Measurements from ENCODE around the gene SLC26A11. TPM values are rescaled to one million over a fixed set of nuclear protein-coding genes. Genes with fewer than 3 reads are reported as not detected.

The SLC26A11 gene
- total RNA-seq, 1 donor from 2014 or later, result 50.1 TPM

GRCh38 chr17:80202197-80202596 lies 18.0 kb upstream of the SLC26A11 start:
- TF ChIP-seq, protein P1, sequence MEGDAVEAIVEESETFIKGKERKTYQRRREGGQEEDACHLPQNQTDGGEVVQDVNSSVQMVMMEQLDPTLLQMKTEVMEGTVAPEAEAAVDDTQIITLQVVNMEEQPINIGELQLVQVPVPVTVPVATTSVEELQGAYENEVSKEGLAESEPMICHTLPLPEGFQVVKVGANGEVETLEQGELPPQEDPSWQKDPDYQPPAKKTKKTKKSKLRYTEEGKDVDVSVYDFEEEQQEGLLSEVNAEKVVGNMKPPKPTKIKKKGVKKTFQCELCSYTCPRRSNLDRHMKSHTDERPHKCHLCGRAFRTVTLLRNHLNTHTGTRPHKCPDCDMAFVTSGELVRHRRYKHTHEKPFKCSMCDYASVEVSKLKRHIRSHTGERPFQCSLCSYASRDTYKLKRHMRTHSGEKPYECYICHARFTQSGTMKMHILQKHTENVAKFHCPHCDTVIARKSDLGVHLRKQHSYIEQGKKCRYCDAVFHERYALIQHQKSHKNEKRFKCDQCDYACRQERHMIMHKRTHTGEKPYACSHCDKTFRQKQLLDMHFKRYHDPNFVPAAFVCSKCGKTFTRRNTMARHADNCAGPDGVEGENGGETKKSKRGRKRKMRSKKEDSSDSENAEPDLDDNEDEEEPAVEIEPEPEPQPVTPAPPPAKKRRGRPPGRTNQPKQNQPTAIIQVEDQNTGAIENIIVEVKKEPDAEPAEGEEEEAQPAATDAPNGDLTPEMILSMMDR (IDR thresholded peaks at IDR 0.05; ENCODE audit: unreplicated experiment), result no peak
- no peak for DNase-seq (ENCODE audit: low spot score)
- Mint-ChIP-seq H3K9me3 (ENCODE audit: unreplicated experiment) (no peaks in the 10 kb centered on the region), H3K27me3 (ENCODE audit: unreplicated experiment) (peaks cover 8% of the 10 kb centered on the region), H3K36me3 (ENCODE audit: low read depth, unreplicated experiment) (peaks cover 7% of the 10 kb centered on the region), H3K4me3 (ENCODE audit: unreplicated experiment) (no peak overlapping the region), H3K4me1 (ENCODE audit: unreplicated experiment) (peaks cover 2% of the 10 kb centered on the region), H3K27ac (ENCODE audit: unreplicated experiment) (no peak overlapping the region)

GRCh38 chr17:80203471-80203963 lies 16.7 kb upstream of the SLC26A11 start:
- Mint-ChIP-seq H3K4me3 (ENCODE audit: unreplicated experiment) (no peak overlapping the region), H3K27ac (ENCODE audit: unreplicated experiment) (no peak overlapping the region), H3K9me3 (ENCODE audit: unreplicated experiment) (no peaks in the 10 kb centered on the region), H3K4me1 (ENCODE audit: unreplicated experiment) (no peaks in the 10 kb centered on the region), H3K36me3 (ENCODE audit: low read depth, unreplicated experiment) (peaks cover 2% of the 10 kb centered on the region), H3K27me3 (ENCODE audit: unreplicated experiment) (peaks cover 4% of the 10 kb centered on the region)
- no peak for DNase-seq (ENCODE audit: low spot score)
- TF ChIP-seq, protein P1 (IDR thresholded peaks at IDR 0.05; ENCODE audit: unreplicated experiment), result no peak

DNA sequence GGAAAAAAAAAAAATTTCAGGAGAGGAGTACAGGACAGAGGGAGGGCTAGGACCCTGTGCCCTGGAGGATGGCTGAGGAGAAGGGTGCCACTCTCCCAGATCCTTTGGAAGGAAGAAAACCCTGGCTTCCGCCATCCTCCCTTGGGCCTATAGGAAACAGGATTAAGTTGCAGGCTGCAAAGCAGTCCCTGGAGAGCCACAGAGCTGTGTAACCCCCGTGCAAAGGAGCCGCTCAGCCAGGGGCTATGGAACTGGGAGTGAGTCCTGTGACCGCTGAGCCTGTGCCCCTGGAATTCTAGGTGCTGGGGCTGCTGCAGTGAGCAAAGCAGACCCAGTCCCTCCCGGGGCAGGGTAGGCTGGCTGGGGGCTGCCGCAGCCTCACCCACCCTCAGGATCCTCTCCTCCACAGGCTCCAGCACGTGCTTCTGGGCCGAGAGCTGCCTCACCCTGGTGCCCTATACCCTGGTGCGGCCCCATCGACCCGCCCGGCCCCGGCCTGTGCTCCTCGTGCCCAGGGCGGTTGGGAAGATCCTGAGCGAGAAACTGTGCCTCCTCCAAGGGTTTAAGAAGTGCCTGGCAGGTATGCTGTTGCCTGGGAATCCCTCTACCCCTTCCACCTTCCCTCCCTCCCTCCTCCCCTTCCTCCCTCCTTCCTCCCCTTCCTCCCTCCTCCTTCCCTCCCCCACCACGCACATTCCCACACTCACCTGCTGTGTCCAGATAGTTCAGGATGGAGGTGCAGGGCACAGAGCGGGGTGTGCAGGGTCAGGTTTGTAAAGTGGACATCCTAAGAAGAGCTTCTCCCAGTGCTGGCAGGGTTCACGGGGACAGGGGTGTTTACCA lies 15.4 kb upstream of the SLC26A11 start:
- Mint-ChIP-seq H3K4me1 (ENCODE audit: unreplicated experiment) (no peaks in the 10 kb centered on the region), H3K9me3 (ENCODE audit: unreplicated experiment) (no peaks in the 10 kb centered on the region), H3K27ac (ENCODE audit: unreplicated experiment) (no peak overlapping the region), H3K27me3 (ENCODE audit: unreplicated experiment) (peaks cover 4% of the 10 kb centered on the region), H3K36me3 (ENCODE audit: low read depth, unreplicated experiment) (peaks cover 9% of the 10 kb centered on the region), H3K4me3 (ENCODE audit: unreplicated experiment) (no peak overlapping the region)
- no peak for DNase-seq (ENCODE audit: low spot score)
- TF ChIP-seq, protein P1 (IDR thresholded peaks at IDR 0.05; ENCODE audit: unreplicated experiment), result no peak

GRCh38 chr17:80205811-80206210 lies 14.4 kb upstream of the SLC26A11 start:
- no peak overlapping the region for H3K27ac Mint-ChIP-seq (ENCODE audit: unreplicated experiment)
- H3K4me1 Mint-ChIP-seq (ENCODE audit: unreplicated experiment), result no peaks in the 10 kb centered on the region
- no peaks in the 10 kb centered on the region for H3K9me3 Mint-ChIP-seq (ENCODE audit: unreplicated experiment)
- no peak for DNase-seq (ENCODE audit: low spot score)
- H3K36me3 Mint-ChIP-seq (ENCODE audit: low read depth, unreplicated experiment), result peaks cover 13% of the 10 kb centered on the region
- no peak overlapping the region for H3K4me3 Mint-ChIP-seq (ENCODE audit: unreplicated experiment)
- H3K27me3 Mint-ChIP-seq (ENCODE audit: unreplicated experiment), result peaks cover 7% of the 10 kb centered on the region
- TF ChIP-seq, protein P1 (IDR thresholded peaks at IDR 0.05; ENCODE audit: unreplicated experiment), result no peak

GRCh38 chr17:80208050-80208449 lies 12.2 kb upstream of the SLC26A11 start:
- peaks cover 4% of the 10 kb centered on the region for H3K27me3 Mint-ChIP-seq (ENCODE audit: unreplicated experiment)
- H3K9me3 Mint-ChIP-seq (ENCODE audit: unreplicated experiment), result no peaks in the 10 kb centered on the region
- H3K4me3 Mint-ChIP-seq (ENCODE audit: unreplicated experiment), result no peak overlapping the region

More at GRCh38 chr17:80208050-80208449, 12.2 kb upstream of the SLC26A11 start:
- H3K36me3 Mint-ChIP-seq (ENCODE audit: low read depth, unreplicated experiment), result peaks cover 26% of the 10 kb centered on the region
- no peak for DNase-seq (ENCODE audit: low spot score)
- no peaks in the 10 kb centered on the region for H3K4me1 Mint-ChIP-seq (ENCODE audit: unreplicated experiment)
- H3K27ac Mint-ChIP-seq (ENCODE audit: unreplicated experiment), result no peak overlapping the region
- TF ChIP-seq, protein P1 (IDR thresholded peaks at IDR 0.05; ENCODE audit: unreplicated experiment), result no peak

Measured in endothelial cell (in vitro differentiated cells).